Stomach smooth muscle (tissue), 2 donors: ENCODE results near the gene PPP2R2C.
A peak's percentile ranks its signal among the peaks of the same experiment; 100 is the strongest.

Experiments used
- H3K27ac ChIP-seq: one replicate; pipeline ENCODE4 v1.7.0; 2013; ENCODE audit warnings: mild to moderate bottlenecking, low read length, inconsistent platforms
- H3K27me3 ChIP-seq, 2 donors: one replicate each; pipeline ENCODE4 v1.7.0; 2013; ENCODE audit warnings: low read length in 2 of 2; ENCODE audit not compliant: insufficient read depth in 2 of 2, control insufficient read depth in 1 of 2
- H3K36me3 ChIP-seq, 2 donors: one replicate each; pipeline ENCODE4 v1.7.0; 2013; ENCODE audit warnings: low read length in 2 of 2; ENCODE audit not compliant: control insufficient read depth in 2 of 2, insufficient read depth in 2 of 2
- H3K4me1 ChIP-seq: one replicate; pipeline ENCODE4 v1.7.0; 2013; ENCODE audit warnings: low read length; ENCODE audit not compliant: control insufficient read depth, insufficient read depth
- H3K4me3 ChIP-seq, 2 donors: one replicate each; pipeline ENCODE4 v1.7.0; 2013; ENCODE audit warnings: low read length in 2 of 2
- H3K9ac ChIP-seq, 2 donors: one replicate each; pipeline ENCODE4 v1.7.0; 2013; ENCODE audit warnings: low read length in 2 of 2, mild to moderate bottlenecking in 1 of 2
- H3K9me3 ChIP-seq, 2 donors: one replicate each; pipeline ENCODE4 v1.7.0; 2013; ENCODE audit warnings: low read length in 2 of 2; ENCODE audit not compliant: control insufficient read depth in 2 of 2
- donor health status: healthy.
- donor health status: Pancreatic carcinoma.

PPP2R2C gene

GRCh38 chr4:6476893-6477292, 4.5 kb upstream of the PPP2R2C start:
- Histone ChIP-seq H3K9ac (no peak overlapping the region), H3K36me3 (no peaks in the 10 kb centered on the region), H3K27ac (no peak overlapping the region), H3K4me3 (no peak overlapping the region), H3K9me3 (no peaks in the 10 kb centered on the region), H3K27me3 (peaks cover 22 to 26% of the 10 kb centered on the region in 2 donors), H3K4me1 (no peaks in the 10 kb centered on the region)

- Histone ChIP-seq H3K4me3 (no peak overlapping the region), H3K9ac (no peak overlapping the region), H3K36me3 (no peaks in the 10 kb centered on the region), H3K9me3 (no peaks in the 10 kb centered on the region), H3K4me1 (peaks cover 7% of the 10 kb centered on the region), H3K27me3 (peaks cover 26 to 29% of the 10 kb centered on the region in 2 donors), H3K27ac (no peak overlapping the region)
Measured at GRCh38 chr4:6475492-6476020, 3.1 kb upstream of the PPP2R2C start.

DNA sequence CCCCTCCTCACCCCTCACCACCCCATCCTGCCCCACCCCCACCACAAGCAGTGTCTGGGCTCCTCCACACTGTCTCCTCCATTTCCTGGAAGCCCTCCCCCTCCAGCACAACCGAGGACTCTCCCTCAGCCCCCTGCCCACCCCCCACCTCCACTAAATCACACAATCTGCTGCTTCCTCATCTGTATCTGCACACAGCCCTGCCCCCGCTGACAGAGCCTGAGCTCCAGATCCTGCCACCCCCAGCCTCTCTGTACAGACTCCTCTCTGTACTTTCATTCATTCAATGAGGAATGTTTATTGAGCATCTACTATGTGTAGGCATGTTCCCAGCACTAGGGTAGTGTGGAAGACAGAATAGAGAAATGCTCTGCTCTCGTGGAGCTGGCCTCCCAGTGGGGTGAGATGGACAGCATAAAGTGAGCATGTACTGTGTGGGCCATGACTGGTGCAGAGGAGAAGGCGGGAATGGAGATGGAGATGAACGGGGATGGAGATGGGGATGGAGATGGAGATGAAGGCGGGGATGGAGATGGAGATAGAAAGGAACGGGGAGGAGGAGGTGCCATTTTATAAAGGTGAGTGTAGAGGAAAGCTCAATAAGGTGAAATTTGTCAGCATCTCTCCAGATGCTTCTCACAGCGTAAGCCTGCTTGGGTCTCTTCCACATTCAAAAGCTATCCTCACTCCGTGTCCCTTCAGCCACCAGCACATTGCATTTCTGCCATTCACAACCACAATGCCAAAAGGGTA, 2.5 kb upstream of the PPP2R2C start:
- peaks cover 14% of the 10 kb centered on the region for H3K4me1 ChIP-seq
- no peak overlapping the region for H3K9ac ChIP-seq
- H3K9me3 ChIP-seq = no peaks in the 10 kb centered on the region
- H3K27ac ChIP-seq = no peak overlapping the region
- H3K36me3 ChIP-seq = no peaks in the 10 kb centered on the region
- H3K4me3 ChIP-seq = no peak overlapping the region
- peaks cover 29 to 34% of the 10 kb centered on the region in 2 donors for H3K27me3 ChIP-seq

GRCh38 chr4:6474053-6474568, 1.7 kb upstream of the PPP2R2C start:
- H3K27ac ChIP-seq = no peak overlapping the region
- H3K36me3 ChIP-seq = no peaks in the 10 kb centered on the region
- no peaks in the 10 kb centered on the region for H3K9me3 ChIP-seq
- H3K27me3 ChIP-seq = peaks cover 36 to 41% of the 10 kb centered on the region in 2 donors
- no peak overlapping the region for H3K4me3 ChIP-seq
- no peak overlapping the region for H3K9ac ChIP-seq
- peaks cover 15% of the 10 kb centered on the region for H3K4me1 ChIP-seq

DNA sequence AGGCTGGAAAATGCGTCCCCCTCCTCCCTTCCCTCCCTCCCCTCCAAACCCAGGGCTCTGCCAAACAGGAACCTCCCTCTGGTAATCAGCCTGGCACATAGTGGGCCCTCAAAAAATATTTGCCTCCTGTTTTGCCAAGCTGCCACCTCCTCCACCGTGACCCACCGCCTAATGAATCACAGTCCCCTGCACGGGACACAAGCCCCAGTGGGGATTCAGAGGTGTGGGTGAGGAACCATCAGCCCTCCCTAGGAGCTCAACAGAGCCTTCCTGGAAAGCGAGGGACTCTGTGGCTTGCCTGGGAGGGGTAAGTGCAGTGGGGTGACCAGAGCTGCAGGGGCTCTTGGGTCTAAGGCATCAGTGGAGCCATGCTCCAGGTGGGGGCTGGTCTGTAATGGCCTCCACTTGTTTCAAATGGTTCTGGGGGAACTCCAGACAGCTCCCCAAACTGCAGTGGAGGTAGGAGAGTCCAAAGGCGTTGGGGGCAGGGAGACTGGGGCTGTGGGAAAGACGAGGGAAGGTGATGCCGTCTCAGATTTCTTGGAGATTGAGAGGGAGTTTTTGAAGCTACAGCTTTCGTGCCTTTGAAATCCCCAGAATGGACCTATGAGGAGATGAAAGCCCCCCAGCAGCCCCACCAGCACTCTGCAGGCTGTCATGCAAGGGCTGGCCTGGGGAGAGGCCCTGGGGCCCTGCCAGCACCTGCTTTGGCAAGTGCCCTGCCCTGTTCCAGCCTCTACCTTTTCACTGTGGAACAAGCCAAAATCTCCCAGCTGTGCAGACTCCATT, 1.0 kb upstream of the PPP2R2C start:
- no peaks in the 10 kb centered on the region for H3K9me3 ChIP-seq
- peaks cover 15% of the 10 kb centered on the region for H3K4me1 ChIP-seq
- H3K27me3 ChIP-seq = peaks cover 37 to 46% of the 10 kb centered on the region in 2 donors
- no peak overlapping the region for H3K9ac ChIP-seq
- H3K27ac ChIP-seq = no peak overlapping the region
- no peak overlapping the region for H3K4me3 ChIP-seq
- H3K36me3 ChIP-seq = no peaks in the 10 kb centered on the region

GRCh38 chr4:6472008-6472386, 417 bp downstream of the PPP2R2C start:
- Histone ChIP-seq H3K27ac (no peak overlapping the region), H3K27me3 (peaks cover 40 to 54% of the 10 kb centered on the region in 2 donors), H3K4me3 (no peak overlapping the region), H3K4me1 (peaks cover 15% of the 10 kb centered on the region), H3K9ac (no peak overlapping the region), H3K36me3 (no peaks in the 10 kb centered on the region), H3K9me3 (no peaks in the 10 kb centered on the region)

- Histone ChIP-seq H3K27me3 (peaks cover 42 to 55% of the 10 kb centered on the region in 2 donors), H3K9ac (no peak overlapping the region), H3K4me3 (peak overlapping the region in 1 of 2 donors; percentile 69), H3K27ac (no peak overlapping the region), H3K9me3 (no peaks in the 10 kb centered on the region), H3K36me3 (no peaks in the 10 kb centered on the region), H3K4me1 (peaks cover 15% of the 10 kb centered on the region)
Measured at GRCh38 chr4:6471307-6472007, 957 bp downstream of the PPP2R2C start.

- H3K4me3 ChIP-seq = peak overlapping the region; percentile 57 to 69
- H3K27me3 ChIP-seq = peaks cover 40 to 55% of the 10 kb centered on the region in 2 donors
- peak overlapping the region in 1 of 2 donors; percentile 47 for H3K9ac ChIP-seq
- no peaks in the 10 kb centered on the region for H3K9me3 ChIP-seq
- peaks cover 15% of the 10 kb centered on the region for H3K4me1 ChIP-seq
- H3K36me3 ChIP-seq = no peaks in the 10 kb centered on the region
- no peak overlapping the region for H3K27ac ChIP-seq
Measured at GRCh38 chr4:6470502-6471306, 1.7 kb downstream of the PPP2R2C start.

GRCh38 chr4:6469898-6470501, 2.4 kb downstream of the PPP2R2C start:
- Histone ChIP-seq H3K27me3 (peaks cover 40 to 50% of the 10 kb centered on the region in 2 donors), H3K27ac (no peak overlapping the region), H3K4me3 (peak overlapping the region in 1 of 2 donors; percentile 69), H3K9ac (no peak overlapping the region), H3K9me3 (no peaks in the 10 kb centered on the region), H3K36me3 (no peaks in the 10 kb centered on the region), H3K4me1 (peaks cover 15% of the 10 kb centered on the region)
